ENCODE measurements around the gene ITGAD.

Gene ITGAD

DNA sequence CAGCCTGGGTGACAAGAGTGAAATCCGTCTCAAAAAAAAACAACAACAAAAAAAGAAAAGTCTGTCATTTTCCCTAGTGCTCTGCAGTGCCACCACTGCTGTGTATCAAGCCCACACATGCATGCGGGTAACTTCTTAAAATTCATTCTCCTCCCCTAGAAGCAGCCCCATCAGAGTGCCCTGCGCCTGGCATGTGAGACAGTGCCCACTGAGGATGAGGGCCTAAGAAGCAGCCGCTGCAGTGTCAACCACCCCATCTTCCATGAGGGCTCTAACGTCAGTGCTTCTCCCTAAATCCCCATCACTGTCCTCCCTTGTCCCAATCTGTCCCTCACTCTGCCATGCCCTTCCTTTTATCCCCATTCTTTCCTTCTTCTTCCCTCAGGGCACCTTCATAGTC, 24.8 kb downstream of the ITGAD start:
- no peaks in the 10 kb centered on the region for H3K4me1 ChIP-seq (ENCODE audit: control insufficient read depth, insufficient read depth, low read length, poor library complexity, severe bottlenecking)
- no peaks in the 10 kb centered on the region for H3K9me3 ChIP-seq (ENCODE audit: control insufficient read depth, low read length)
- no peaks in the 10 kb centered on the region for H3K36me3 ChIP-seq (ENCODE audit: control insufficient read depth, insufficient read depth, low read length)
- no peak overlapping the region for H3K4me3 ChIP-seq (ENCODE audit: extremely low read depth, insufficient read depth, low read length, poor library complexity, severe bottlenecking)
- WGBS, 2 experiments (ENCODE audit: insufficient coverage in 2 of 2): 93 to 96% methylated on average over 4 of the region's 5 CpGs
- no peak overlapping the region for H3K27ac ChIP-seq (ENCODE audit: low read depth, low read length, severe bottlenecking)

DNA sequence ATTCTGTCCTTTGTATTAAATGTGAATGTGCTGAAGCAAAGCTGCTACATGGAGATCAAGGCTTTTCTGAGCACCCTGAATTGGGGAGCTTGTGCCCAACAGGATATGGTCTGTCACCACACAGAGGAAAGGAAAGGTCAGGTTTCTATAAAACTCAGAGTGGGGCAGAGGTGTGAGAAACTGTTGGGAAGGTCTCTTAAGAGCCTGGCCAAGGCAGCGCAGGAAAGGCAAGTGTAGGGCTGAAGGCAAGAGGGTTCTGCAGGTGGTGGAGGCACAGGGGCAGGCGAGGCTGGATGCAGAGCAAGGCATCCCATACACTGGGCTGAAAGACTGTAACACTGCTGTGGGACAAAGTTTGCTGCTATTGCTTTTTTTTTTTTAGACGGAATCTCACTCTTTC, 26.9 kb downstream of the ITGAD start:
- WGBS, 2 experiments (ENCODE audit: insufficient coverage in 2 of 2): 82 to 91% methylated on average over 3 of the region's 3 CpGs
- Histone ChIP-seq H3K4me1 (ENCODE audit: control insufficient read depth, insufficient read depth, low read length, poor library complexity, severe bottlenecking) (no peaks in the 10 kb centered on the region), H3K27ac (ENCODE audit: low read depth, low read length, severe bottlenecking) (no peak overlapping the region), H3K36me3 (ENCODE audit: control insufficient read depth, insufficient read depth, low read length) (no peaks in the 10 kb centered on the region), H3K9me3 (ENCODE audit: control insufficient read depth, low read length) (no peaks in the 10 kb centered on the region), H3K4me3 (ENCODE audit: extremely low read depth, insufficient read depth, low read length, poor library complexity, severe bottlenecking) (no peak overlapping the region)

GRCh38 chr16:31421587-31421986, 28.5 kb downstream of the ITGAD start:
- H3K36me3 ChIP-seq (ENCODE audit: control insufficient read depth, insufficient read depth, low read length): no peaks in the 10 kb centered on the region
- 83 to 90% methylated on average over 5 of the region's 6 CpGs for WGBS, 2 experiments (ENCODE audit: insufficient coverage in 2 of 2)
- no peaks in the 10 kb centered on the region for H3K4me1 ChIP-seq (ENCODE audit: control insufficient read depth, insufficient read depth, low read length, poor library complexity, severe bottlenecking)
- no peak overlapping the region for H3K27ac ChIP-seq (ENCODE audit: low read depth, low read length, severe bottlenecking)
- H3K4me3 ChIP-seq (ENCODE audit: extremely low read depth, insufficient read depth, low read length, poor library complexity, severe bottlenecking): no peak overlapping the region
- H3K9me3 ChIP-seq (ENCODE audit: control insufficient read depth, low read length): no peaks in the 10 kb centered on the region

- no peak overlapping the region for H3K4me3 ChIP-seq (ENCODE audit: extremely low read depth, insufficient read depth, low read length, poor library complexity, severe bottlenecking)
- H3K9me3 ChIP-seq (ENCODE audit: control insufficient read depth, low read length): no peaks in the 10 kb centered on the region
- no peak overlapping the region for H3K27ac ChIP-seq (ENCODE audit: low read depth, low read length, severe bottlenecking)
- H3K36me3 ChIP-seq (ENCODE audit: control insufficient read depth, insufficient read depth, low read length): no peaks in the 10 kb centered on the region
- H3K4me1 ChIP-seq (ENCODE audit: control insufficient read depth, insufficient read depth, low read length, poor library complexity, severe bottlenecking): no peaks in the 10 kb centered on the region
- 66 to 81% methylated on average over 2 of the region's 3 CpGs for WGBS, 2 experiments (ENCODE audit: insufficient coverage in 2 of 2)
These were observed 30.1 kb downstream of the ITGAD start for GRCh38 chr16:31423241-31423640.

DNA sequence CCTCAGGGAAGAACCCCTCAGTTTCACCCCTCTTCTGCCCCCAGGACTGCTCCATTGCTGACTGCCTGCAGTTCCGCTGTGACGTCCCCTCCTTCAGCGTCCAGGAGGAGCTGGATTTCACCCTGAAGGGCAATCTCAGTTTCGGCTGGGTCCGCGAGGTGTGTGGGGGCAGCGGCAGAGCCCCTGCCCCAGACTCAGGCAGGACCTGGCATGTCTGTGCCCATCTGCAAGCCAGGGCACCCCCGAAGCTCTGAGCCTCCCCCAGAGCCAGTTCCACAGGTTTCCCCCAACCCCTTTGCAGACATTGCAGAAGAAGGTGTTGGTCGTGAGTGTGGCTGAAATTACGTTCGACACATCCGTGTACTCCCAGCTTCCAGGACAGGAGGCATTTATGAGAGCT, 30.7 kb downstream of the ITGAD start:
- H3K4me1 ChIP-seq (ENCODE audit: control insufficient read depth, insufficient read depth, low read length, poor library complexity, severe bottlenecking): no peaks in the 10 kb centered on the region
- H3K27ac ChIP-seq (ENCODE audit: low read depth, low read length, severe bottlenecking): no peak overlapping the region
- H3K36me3 ChIP-seq (ENCODE audit: control insufficient read depth, insufficient read depth, low read length): no peaks in the 10 kb centered on the region
- WGBS, 2 experiments (ENCODE audit: insufficient coverage in 2 of 2): 72 to 85% methylated on average over 5 to 7 of the region's 12 CpGs
- no peak overlapping the region for H3K4me3 ChIP-seq (ENCODE audit: extremely low read depth, insufficient read depth, low read length, poor library complexity, severe bottlenecking)
- H3K9me3 ChIP-seq (ENCODE audit: control insufficient read depth, low read length): no peaks in the 10 kb centered on the region

GRCh38 chr16:31427441-31428278, 34.5 kb downstream of the ITGAD start:
- Histone ChIP-seq H3K9me3 (ENCODE audit: control insufficient read depth, low read length) (no peaks in the 10 kb centered on the region), H3K27ac (ENCODE audit: low read depth, low read length, severe bottlenecking) (no peak overlapping the region), H3K4me3 (ENCODE audit: extremely low read depth, insufficient read depth, low read length, poor library complexity, severe bottlenecking) (no peak overlapping the region), H3K36me3 (ENCODE audit: control insufficient read depth, insufficient read depth, low read length) (no peaks in the 10 kb centered on the region), H3K4me1 (ENCODE audit: control insufficient read depth, insufficient read depth, low read length, poor library complexity, severe bottlenecking) (no peaks in the 10 kb centered on the region)
- WGBS, 2 experiments (ENCODE audit: insufficient coverage in 2 of 2): 95% methylated on average over 32 to 59 of the region's 83 CpGs

- Histone ChIP-seq H3K9me3 (ENCODE audit: control insufficient read depth, low read length) (no peaks in the 10 kb centered on the region), H3K4me1 (ENCODE audit: control insufficient read depth, insufficient read depth, low read length, poor library complexity, severe bottlenecking) (no peaks in the 10 kb centered on the region), H3K4me3 (ENCODE audit: extremely low read depth, insufficient read depth, low read length, poor library complexity, severe bottlenecking) (no peak within 1 kb of the TSS), H3K27ac (ENCODE audit: low read depth, low read length, severe bottlenecking) (no peak within 1 kb of the TSS), H3K36me3 (ENCODE audit: control insufficient read depth, insufficient read depth, low read length) (no peaks in the 10 kb centered on the region)
- WGBS, 2 experiments (ENCODE audit: insufficient coverage in 2 of 2): 96 to 100% methylated on average over 4 to 6 of the region's 7 CpGs
These were observed 35.1 kb downstream of the ITGAD start, which contains the start of gene COX6A2 for GRCh38 chr16:31428279-31428597. TSS of gene COX6A2 (minus strand) at chr16:31428360. CDS start at chr16:31428325, 35 bp downstream.

GRCh38 chr16:31428638-31429247, 35.6 kb downstream of the ITGAD start:
- H3K4me1 ChIP-seq (ENCODE audit: control insufficient read depth, insufficient read depth, low read length, poor library complexity, severe bottlenecking): no peaks in the 10 kb centered on the region
- H3K4me3 ChIP-seq (ENCODE audit: extremely low read depth, insufficient read depth, low read length, poor library complexity, severe bottlenecking): no peak overlapping the region
- no peak overlapping the region for H3K27ac ChIP-seq (ENCODE audit: low read depth, low read length, severe bottlenecking)
- 86 to 88% methylated on average over 5 to 6 of the region's 7 CpGs for WGBS, 2 experiments (ENCODE audit: insufficient coverage in 2 of 2)
- H3K36me3 ChIP-seq (ENCODE audit: control insufficient read depth, insufficient read depth, low read length): no peaks in the 10 kb centered on the region
- H3K9me3 ChIP-seq (ENCODE audit: control insufficient read depth, low read length): no peaks in the 10 kb centered on the region

- no CpG with 5 or more reads among the region's 1 CpG for WGBS, 2 experiments (ENCODE audit: insufficient coverage in 2 of 2)
- Histone ChIP-seq H3K4me3 (ENCODE audit: extremely low read depth, insufficient read depth, low read length, poor library complexity, severe bottlenecking) (no peak overlapping the region), H3K4me1 (ENCODE audit: control insufficient read depth, insufficient read depth, low read length, poor library complexity, severe bottlenecking) (no peaks in the 10 kb centered on the region), H3K36me3 (ENCODE audit: control insufficient read depth, insufficient read depth, low read length) (no peaks in the 10 kb centered on the region), H3K9me3 (ENCODE audit: control insufficient read depth, low read length) (no peaks in the 10 kb centered on the region), H3K27ac (ENCODE audit: low read depth, low read length, severe bottlenecking) (no peak overlapping the region)
These were observed 36.2 kb downstream of the ITGAD start for GRCh38 chr16:31429314-31429713.

- Histone ChIP-seq H3K4me3 (ENCODE audit: extremely low read depth, insufficient read depth, low read length, poor library complexity, severe bottlenecking) (no peak overlapping the region), H3K36me3 (ENCODE audit: control insufficient read depth, insufficient read depth, low read length) (no peaks in the 10 kb centered on the region), H3K9me3 (ENCODE audit: control insufficient read depth, low read length) (no peaks in the 10 kb centered on the region), H3K27ac (ENCODE audit: low read depth, low read length, severe bottlenecking) (no peak overlapping the region), H3K4me1 (ENCODE audit: control insufficient read depth, insufficient read depth, low read length, poor library complexity, severe bottlenecking) (no peaks in the 10 kb centered on the region)
- 66 to 68% methylated on average over 2 of the region's 3 CpGs for WGBS, 2 experiments (ENCODE audit: insufficient coverage in 2 of 2)
These were observed 36.7 kb downstream of the ITGAD start for GRCh38 chr16:31429796-31430195.

DNA sequence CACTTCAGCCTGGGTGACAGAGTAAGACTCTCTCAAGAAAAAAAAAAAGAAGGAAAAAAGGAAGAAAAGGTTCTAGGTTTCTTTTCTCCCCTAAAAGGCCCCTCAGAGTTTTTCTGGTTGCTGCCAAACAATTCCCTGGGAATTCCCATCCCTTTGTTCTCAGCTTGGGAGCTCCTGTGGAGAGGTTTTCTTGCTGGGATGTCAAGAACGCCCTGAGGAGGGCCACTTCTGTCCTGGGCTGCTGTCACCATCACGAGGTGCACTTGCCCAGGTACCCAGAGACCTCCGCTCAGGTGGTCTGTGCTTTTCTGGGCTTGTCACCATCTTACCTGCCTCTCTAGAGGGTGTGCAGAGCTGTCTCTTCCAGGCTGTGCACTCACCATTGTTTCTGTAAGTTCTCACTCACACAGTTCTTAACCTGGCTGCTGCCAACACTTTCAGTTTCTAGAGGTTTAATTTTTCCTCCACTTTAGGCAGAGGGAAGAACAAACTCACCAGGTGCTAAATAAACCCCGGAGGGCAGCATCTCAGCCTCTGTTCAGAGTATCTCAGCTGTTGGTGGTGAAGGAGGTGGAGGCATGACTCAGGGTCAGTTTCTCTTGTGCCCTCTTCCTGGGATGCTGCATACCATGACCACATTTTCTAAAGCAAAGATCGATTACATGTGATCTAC, 37.4 kb downstream of the ITGAD start:
- no peaks in the 10 kb centered on the region for H3K4me1 ChIP-seq (ENCODE audit: control insufficient read depth, insufficient read depth, low read length, poor library complexity, severe bottlenecking)
- no peaks in the 10 kb centered on the region for H3K36me3 ChIP-seq (ENCODE audit: control insufficient read depth, insufficient read depth, low read length)
- no peaks in the 10 kb centered on the region for H3K9me3 ChIP-seq (ENCODE audit: control insufficient read depth, low read length)
- no peak overlapping the region for H3K4me3 ChIP-seq (ENCODE audit: extremely low read depth, insufficient read depth, low read length, poor library complexity, severe bottlenecking)
- 19 to 29% methylated on average over 3 of the region's 5 CpGs for WGBS, 2 experiments (ENCODE audit: insufficient coverage in 2 of 2)
- no peak overlapping the region for H3K27ac ChIP-seq (ENCODE audit: low read depth, low read length, severe bottlenecking)
